Measurements from ENCODE around the gene CERK. TPM values are rescaled to one million over a fixed set of nuclear protein-coding genes. Genes with fewer than 3 reads are reported as not detected.

The CERK gene
- total RNA-seq, 3 donors from 2014 or later = 23.3 to 37.3 (median 26.5) TPM

GRCh38 chr22:46756097-46756496 is 18.0 kb upstream of the CERK start:
- intact Hi-C loops (cut with DNase I; ENCODE audit: low total_unique reads) = no loop called here
- DNase-seq (ENCODE audit: low spot score in 2 of 2) = no peak
- Histone ChIP-seq H3K27me3 (no peaks in the 10 kb centered on the region), H3K27ac (no peak overlapping the region), H3K36me3 (no peaks in the 10 kb centered on the region), H3K4me3 (no peak overlapping the region), H3K9me3 (no peaks in the 10 kb centered on the region), H3K4me1 (peaks cover 0 to 6% of the 10 kb centered on the region in 2 donors)
- no peak for TF ChIP-seq POLR2A (IDR thresholded peaks at IDR 0.05)
- TF ChIP-seq, protein P1, sequence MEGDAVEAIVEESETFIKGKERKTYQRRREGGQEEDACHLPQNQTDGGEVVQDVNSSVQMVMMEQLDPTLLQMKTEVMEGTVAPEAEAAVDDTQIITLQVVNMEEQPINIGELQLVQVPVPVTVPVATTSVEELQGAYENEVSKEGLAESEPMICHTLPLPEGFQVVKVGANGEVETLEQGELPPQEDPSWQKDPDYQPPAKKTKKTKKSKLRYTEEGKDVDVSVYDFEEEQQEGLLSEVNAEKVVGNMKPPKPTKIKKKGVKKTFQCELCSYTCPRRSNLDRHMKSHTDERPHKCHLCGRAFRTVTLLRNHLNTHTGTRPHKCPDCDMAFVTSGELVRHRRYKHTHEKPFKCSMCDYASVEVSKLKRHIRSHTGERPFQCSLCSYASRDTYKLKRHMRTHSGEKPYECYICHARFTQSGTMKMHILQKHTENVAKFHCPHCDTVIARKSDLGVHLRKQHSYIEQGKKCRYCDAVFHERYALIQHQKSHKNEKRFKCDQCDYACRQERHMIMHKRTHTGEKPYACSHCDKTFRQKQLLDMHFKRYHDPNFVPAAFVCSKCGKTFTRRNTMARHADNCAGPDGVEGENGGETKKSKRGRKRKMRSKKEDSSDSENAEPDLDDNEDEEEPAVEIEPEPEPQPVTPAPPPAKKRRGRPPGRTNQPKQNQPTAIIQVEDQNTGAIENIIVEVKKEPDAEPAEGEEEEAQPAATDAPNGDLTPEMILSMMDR (IDR thresholded peaks at IDR 0.05) = no peak
- TF ChIP-seq POLR2AphosphoS5 (IDR thresholded peaks at IDR 0.05) = no peak

- Histone ChIP-seq H3K27me3 (no peaks in the 10 kb centered on the region), H3K9me3 (no peaks in the 10 kb centered on the region), H3K27ac (no peak overlapping the region), H3K36me3 (no peaks in the 10 kb centered on the region), H3K4me3 (no peak overlapping the region), H3K4me1 (peaks cover 0 to 6% of the 10 kb centered on the region in 2 donors)
- intact Hi-C loops (cut with DNase I; ENCODE audit: low total_unique reads) = no loop called here
- TF ChIP-seq, protein P1 (IDR thresholded peaks at IDR 0.05) = no peak
- TF ChIP-seq POLR2AphosphoS5 (IDR thresholded peaks at IDR 0.05) = no peak
- no peak for TF ChIP-seq POLR2A (IDR thresholded peaks at IDR 0.05)
- DNase-seq (ENCODE audit: low spot score in 2 of 2) = no peak
These were observed 17.5 kb upstream of the CERK start for GRCh38 chr22:46755525-46755924.

DNA sequence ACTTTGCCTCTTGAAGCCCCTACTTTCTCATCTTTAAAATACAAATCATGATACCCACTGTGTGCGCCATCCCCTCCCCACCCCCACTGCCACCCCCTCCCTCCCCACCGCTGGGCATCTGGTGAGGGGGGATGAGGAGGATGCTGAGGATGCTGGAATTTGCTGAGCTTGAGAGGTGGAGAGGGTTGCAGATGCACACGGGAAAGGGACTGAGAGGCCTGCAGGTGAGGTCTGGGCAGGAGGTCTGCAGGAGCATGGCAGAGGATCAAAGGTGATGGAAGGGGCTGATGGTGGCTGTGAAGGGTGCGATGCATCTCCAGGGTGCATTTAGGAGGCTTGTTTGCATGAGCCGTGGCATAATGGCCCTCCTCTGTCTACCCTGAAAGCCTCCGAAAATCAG is 16.8 kb upstream of the CERK start:
- H3K4me3 ChIP-seq = peak overlapping the region in 1 of 3 donors; percentile 17
- H3K27ac ChIP-seq = peak overlapping the region; percentile 68 to 90
- no peaks in the 10 kb centered on the region for H3K36me3 ChIP-seq
- TF ChIP-seq POLR2A (IDR thresholded peaks at IDR 0.05) (no peak), POLR2AphosphoS5 (IDR thresholded peaks at IDR 0.05) (no peak)
- TF ChIP-seq, protein P1 (IDR thresholded peaks at IDR 0.05) = no peak
- intact Hi-C loops (cut with DNase I; ENCODE audit: low total_unique reads) = no loop called here
- no peaks in the 10 kb centered on the region for H3K9me3 ChIP-seq
- H3K4me1 ChIP-seq = peaks cover 0 to 6% of the 10 kb centered on the region in 2 donors
- no peaks in the 10 kb centered on the region for H3K27me3 ChIP-seq
- no peak for DNase-seq (ENCODE audit: low spot score in 2 of 2)

DNA sequence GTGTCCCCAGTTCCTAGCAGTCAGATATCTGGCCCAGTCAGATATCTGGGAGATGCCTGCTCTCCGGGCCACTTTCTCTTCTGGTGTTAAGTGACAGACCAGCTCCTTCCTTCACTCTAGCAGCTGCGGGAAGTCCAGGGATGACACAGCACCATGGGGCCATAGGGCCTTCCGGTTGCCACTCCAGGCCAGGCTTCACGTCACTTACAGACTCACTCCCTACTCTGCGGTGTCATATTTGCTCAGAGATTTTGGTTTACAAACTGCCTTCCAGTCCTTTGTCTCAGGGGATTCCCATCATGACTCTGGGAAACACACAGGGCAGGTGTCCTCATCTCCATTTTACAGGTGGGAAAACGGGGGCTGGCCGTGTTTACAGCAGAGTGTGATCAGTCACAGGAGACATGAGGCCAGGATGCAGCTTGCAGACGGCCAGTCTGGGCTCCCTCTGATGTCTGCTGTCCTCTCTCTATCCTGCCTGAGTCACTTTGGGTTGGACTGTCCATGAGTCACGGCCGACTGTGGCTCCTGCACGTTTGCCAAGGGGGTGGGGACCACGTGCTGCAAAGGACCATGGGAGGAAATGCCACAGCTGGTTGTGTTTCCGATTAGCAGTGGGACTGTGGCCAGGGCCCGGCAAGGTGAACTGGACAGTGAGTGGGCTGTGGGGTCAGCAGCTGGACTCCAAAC is 16.2 kb upstream of the CERK start:
- intact Hi-C loops (cut with DNase I; ENCODE audit: low total_unique reads) = no loop called here
- Histone ChIP-seq H3K27ac (peak overlapping the region; percentile 68 to 90), H3K36me3 (no peaks in the 10 kb centered on the region), H3K4me3 (peak overlapping the region in 1 of 3 donors; percentile 17), H3K27me3 (no peaks in the 10 kb centered on the region), H3K9me3 (no peaks in the 10 kb centered on the region), H3K4me1 (peaks cover 0 to 6% of the 10 kb centered on the region in 2 donors)
- TF ChIP-seq POLR2AphosphoS5 (IDR thresholded peaks at IDR 0.05) = peak; percentile 29 to 93 (median 58)
- TF ChIP-seq, protein P1 (IDR thresholded peaks at IDR 0.05) = no peak
- peak; percentile 81 to 82 for DNase-seq (ENCODE audit: low spot score in 2 of 2)

DNA sequence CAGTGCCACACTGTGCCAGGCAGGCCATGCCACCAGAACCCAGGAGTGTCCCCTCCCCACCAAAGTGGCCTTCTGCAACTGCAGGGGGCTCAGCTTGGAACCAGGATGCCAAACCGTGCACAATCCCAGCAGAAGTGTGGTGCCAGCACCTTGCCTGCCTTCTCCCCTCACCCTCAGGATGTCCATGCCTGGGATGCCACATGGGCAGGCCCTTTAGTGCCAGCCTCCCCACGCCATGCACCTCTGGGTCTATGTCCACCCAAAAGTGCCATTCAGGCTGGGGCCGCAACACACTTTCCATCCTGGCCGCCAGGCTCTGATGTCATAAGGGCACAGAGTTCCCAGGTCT is 15.7 kb upstream of the CERK start:
- intact Hi-C loops (cut with DNase I; ENCODE audit: low total_unique reads) = no loop called here
- DNase-seq (ENCODE audit: low spot score in 2 of 2) = no peak
- Histone ChIP-seq H3K27ac (peak overlapping the region; percentile 68 to 90), H3K4me1 (peaks cover 0 to 6% of the 10 kb centered on the region in 2 donors), H3K9me3 (no peaks in the 10 kb centered on the region), H3K36me3 (no peaks in the 10 kb centered on the region), H3K27me3 (no peaks in the 10 kb centered on the region), H3K4me3 (no peak overlapping the region)
- TF ChIP-seq, protein P1 (IDR thresholded peaks at IDR 0.05) = no peak
- TF ChIP-seq POLR2AphosphoS5 (IDR thresholded peaks at IDR 0.05) = no peak
- no peak for TF ChIP-seq POLR2A (IDR thresholded peaks at IDR 0.05)
